Common myeloid progenitor, CD34-positive (primary cell): ENCODE measurements around the gene AGAP2.
"Not testable (repeated sequence)": the region's sequence is repeated elsewhere in the genome, so short reads cannot be mapped to it uniquely, and the experiment has no call there.

ENCODE experiments used
- CTCF ChIA-PET: fragments of 350-600 bp; sonication (Branson Sonifier 250); formaldehyde crosslinking; loops from one replicate; lab custom pipeline; 2021; ENCODE audit warnings: antibody characterized with exemption; lab: Charles Lee
- POLR2A ChIA-PET: fragments of 350-600 bp; sonication (Branson Sonifier 250); formaldehyde crosslinking; loops from one replicate; lab custom pipeline; 2021; ENCODE audit warnings: antibody characterized with exemption; lab: Charles Lee
- DNase-seq, 3 donors: peaks; one replicate each; pipeline versions ENCODE4 v3.0.0 to v3.0.0-alpha.2; 2013
- H3K27ac ChIP-seq, 2 experiments: 1 replicate in 1 of 2; 2 replicates in 1 of 2; pipeline ENCODE4 v1.7.0; 2013; ENCODE audit warnings: inconsistent platforms in 2 of 2, low read length in 2 of 2, mild to moderate bottlenecking in 2 of 2, low read depth in 1 of 2, moderate library complexity in 1 of 2; ENCODE audit not compliant: severe bottlenecking in 2 of 2, insufficient read depth in 1 of 2, poor library complexity in 1 of 2
- H3K27me3 ChIP-seq, 5 experiments: replicated peaks in 2 of 5; 1 replicate in 3 of 5; 2 replicates in 2 of 5; pipeline versions ENCODE4 v1.6.1 to v1.7.0; 2013; ENCODE audit warnings: low read length in 4 of 5, mild to moderate bottlenecking in 2 of 5, moderate library complexity in 2 of 5, inconsistent platforms in 1 of 5; ENCODE audit not compliant: insufficient read depth in 5 of 5, control insufficient read depth in 4 of 5
- H3K36me3 ChIP-seq, 4 experiments: 1 replicate in 2 of 4; 2 replicates in 2 of 4; pipeline versions ENCODE4 v1.6.1 to v1.7.0; 2013; ENCODE audit warnings: low read length in 3 of 4, control low read depth in 1 of 4, mild to moderate bottlenecking in 1 of 4; ENCODE audit not compliant: control insufficient read depth in 4 of 4, insufficient read depth in 4 of 4
- H3K4me1 ChIP-seq, 4 experiments: 1 replicate in 3 of 4; 2 replicates in 1 of 4; pipeline versions ENCODE4 v1.6.1 to v1.7.1; 2013; ENCODE audit warnings: low read length in 3 of 4, mild to moderate bottlenecking in 3 of 4, control low read depth in 1 of 4, inconsistent platforms in 1 of 4, moderate library complexity in 1 of 4; ENCODE audit not compliant: control insufficient read depth in 4 of 4, insufficient read depth in 4 of 4; ENCODE audit errors: control extremely low read depth in 1 of 4
- H3K4me3 ChIP-seq, 7 experiments: 1 replicate in 4 of 7; 2 replicates in 3 of 7; pipeline versions ENCODE4 v1.5.1 to v1.7.0; 2013; ENCODE audit warnings: mild to moderate bottlenecking in 7 of 7, low read length in 6 of 7, moderate library complexity in 6 of 7, inconsistent platforms in 2 of 7, low read depth in 2 of 7, control low read depth in 1 of 7; ENCODE audit not compliant: insufficient read depth in 4 of 7, control insufficient read depth in 1 of 7; ENCODE audit errors: extremely low read depth in 1 of 7
- H3K9me3 ChIP-seq, 5 experiments: 1 replicate in 4 of 5; 2 replicates in 1 of 5; pipeline versions ENCODE4 v1.6.1 to v1.7.1; 2013; ENCODE audit warnings: low read length in 4 of 5, mild to moderate bottlenecking in 2 of 5, inconsistent platforms in 1 of 5, low read depth in 1 of 5, moderate library complexity in 1 of 5; ENCODE audit not compliant: control insufficient read depth in 4 of 5, insufficient read depth in 2 of 5; ENCODE audit errors: control extremely low read depth in 1 of 5
- WGBS: methylation state at CpG from one replicate; pipeline ENCODE4 v1.1.5; 2013; ENCODE audit not compliant: insufficient coverage; 5-methylcytosine and 5-hydroxymethylcytosine counted together

AGAP2 gene

DNA sequence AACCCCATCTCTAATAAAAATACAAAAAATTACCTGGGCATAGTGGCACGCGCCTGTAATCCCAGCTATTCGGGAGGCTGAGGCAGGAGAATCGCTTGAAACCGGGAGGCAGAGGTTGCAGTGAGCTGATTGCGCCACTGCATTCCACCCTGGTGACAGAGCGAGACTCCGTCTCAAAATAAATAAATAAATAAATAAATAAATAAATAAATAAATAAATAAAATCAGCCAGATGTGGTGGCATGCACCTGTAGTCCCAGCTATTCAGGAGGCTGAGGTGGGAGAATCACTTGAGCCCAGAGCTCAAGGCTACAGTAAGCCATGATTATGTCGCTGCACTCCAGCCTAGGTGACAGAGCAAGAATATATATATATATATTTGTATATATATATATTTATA, 60.6 kb downstream of the AGAP2 start:
- H3K9me3 ChIP-seq, H3K4me3 ChIP-seq, H3K4me1 ChIP-seq, DNase-seq, H3K36me3 ChIP-seq, H3K27me3 ChIP-seq, H3K27ac ChIP-seq, POLR2A ChIA-PET, CTCF ChIA-PET: not testable (repeated sequence)
- 100% methylated on average over 5 of the region's 9 CpGs for WGBS

DNA sequence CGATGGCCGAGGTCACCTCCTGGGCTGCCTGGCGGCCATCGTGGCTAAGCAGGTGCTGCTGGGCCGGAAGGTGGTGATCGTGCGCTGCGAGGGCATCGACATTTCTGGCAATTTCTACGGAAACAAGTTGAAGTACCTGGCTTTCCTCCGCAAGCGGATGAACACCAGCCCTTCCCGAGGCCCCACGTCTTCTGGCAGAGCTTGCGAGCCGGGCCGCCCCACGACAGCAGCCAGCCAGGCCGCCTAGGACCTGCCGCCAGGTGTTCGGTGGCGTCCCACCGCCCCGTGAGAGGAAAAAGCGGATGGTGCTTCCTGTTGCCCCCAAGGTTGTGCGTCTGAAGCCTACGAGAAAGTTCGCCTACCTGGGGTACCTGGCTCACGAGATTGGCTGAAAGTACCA, 63.9 kb downstream of the AGAP2 start:
- WGBS, result 95% methylated on average over 26 of the region's 29 CpGs

More for the DNA sequence above, 63.9 kb downstream of the AGAP2 start:
- no peak overlapping the region for H3K4me3 ChIP-seq
- H3K4me1 ChIP-seq, result no peaks in the 10 kb centered on the region
- POLR2A ChIA-PET, result no interaction called here
- H3K9me3 ChIP-seq, result no peaks in the 10 kb centered on the region
- CTCF ChIA-PET, result interaction anchor here (1.1 to 1.2 kb wide), 2 partner anchors 18 to 42 kb away, joined by 3 read pairs; partner anchors contain the start of gene B4GALNT1
- no peak overlapping the region for H3K27ac ChIP-seq
- H3K27me3 ChIP-seq, result no peaks in the 10 kb centered on the region
- no peak for DNase-seq
- no peaks in the 10 kb centered on the region for H3K36me3 ChIP-seq
